Activated CD8-positive, alpha-beta T cell treated with anti-CD3 and anti-CD28 coated beads for 36 hours (primary cell): Measurements from ENCODE around the gene MEF2B. TPM values are rescaled to one million over a fixed set of nuclear protein-coding genes. Genes with fewer than 3 reads are reported as not detected.
"Not testable (repeated sequence)": the region's sequence is repeated elsewhere in the genome, so short reads cannot be mapped to it uniquely, and the experiment has no call there.

Experiments
- ATAC-seq: fragments of 200-7000 bp; cut with Tn5 transposase; one replicate; pipeline ENCODE4 v1.10.0; 2021; ENCODE audit warnings: mild to moderate bottlenecking, moderate library complexity
- CTCF ChIA-PET: fragments of 350-600 bp; sonication (Branson Sonifier 250); formaldehyde crosslinking; loops from one replicate; lab custom pipeline; 2021; ENCODE audit warnings: antibody characterized with exemption; lab: Charles Lee
- POLR2A ChIA-PET: fragments of 350-600 bp; sonication (Branson Sonifier 250); formaldehyde crosslinking; loops from one replicate; lab custom pipeline; 2021; ENCODE audit warnings: antibody characterized with exemption; lab: Charles Lee
- DNase-seq: peaks from one replicate; pipeline ENCODE4 v3.0.0-alpha.2; 2020
- H3K27ac Mint-ChIP-seq: one replicate; pipeline ENCODE4 v1.8.0; 2021; ENCODE audit warnings: mild to moderate bottlenecking, mixed read lengths
- H3K27me3 Mint-ChIP-seq: one replicate; pipeline ENCODE4 v1.8.0; 2021; ENCODE audit warnings: mixed read lengths
- H3K36me3 Mint-ChIP-seq: one replicate; pipeline ENCODE4 v1.8.0; 2021; ENCODE audit warnings: low read depth, mixed read lengths
- H3K4me1 Mint-ChIP-seq: one replicate; pipeline ENCODE4 v1.8.0; 2021; ENCODE audit warnings: low read depth, mixed read lengths
- H3K4me3 Mint-ChIP-seq: one replicate; pipeline ENCODE4 v1.8.0; 2021; ENCODE audit warnings: mild to moderate bottlenecking, moderate library complexity, mixed read lengths
- H3K9me3 Mint-ChIP-seq: one replicate; pipeline ENCODE4 v1.8.0; 2021; ENCODE audit warnings: mixed read lengths
- CTCF ChIP-seq: fragments of 200-600 bp; IDR thresholded peaks from one replicate; pipeline ENCODE4 v1.8.0; 2022; ENCODE audit warnings: antibody characterized with exemption, mild to moderate bottlenecking
- intact Hi-C: fragments of 100-400 bp; cut with micrococcal nuclease; formaldehyde crosslinking; loops from one replicate; pipeline ENCODE4 v1.10.0; 2022
- total RNA-seq, 2 experiments: library from RNA; stranded (reverse); gene quantifications; one replicate each; pipeline ENCODE4 v1.2.3, GENCODE V29; 2021

Gene MEF2B
- total RNA-seq, 2 experiments from 2014 or later: 1.4 to 2.6 TPM

GRCh38 chr19:19176950-19177349 lies 6.9 kb upstream of the MEF2B start:
- Mint-ChIP-seq H3K27me3 (no peaks in the 10 kb centered on the region), H3K27ac (no peak overlapping the region), H3K9me3 (no peaks in the 10 kb centered on the region), H3K36me3 (peaks cover 16% of the 10 kb centered on the region), H3K4me1 (no peaks in the 10 kb centered on the region), H3K4me3 (no peak overlapping the region)
- intact Hi-C loops: no loop called here
- ChIA-PET POLR2A (no interaction called here), CTCF (interaction anchor here (1.4 to 5.7 kb wide), 3 partner anchors 16 to 49 kb away, joined by 3 to 49 read pairs (median 4); no protein-coding TSS in a partner anchor)
- ATAC-seq (no peak), DNase-seq (no peak)
- TF ChIP-seq CTCF: no peak

GRCh38 chr19:19173243-19173642 lies 3.2 kb upstream of the MEF2B start:
- DNase-seq, H3K27ac Mint-ChIP-seq, H3K36me3 Mint-ChIP-seq, H3K4me3 Mint-ChIP-seq, POLR2A ChIA-PET, H3K27me3 Mint-ChIP-seq, intact Hi-C loops, ATAC-seq, H3K9me3 Mint-ChIP-seq: not testable (repeated sequence)
- H3K4me1 Mint-ChIP-seq: peaks cover 12% of the 10 kb centered on the region
- CTCF ChIA-PET: interaction anchor here (0.6 to 5.7 kb wide), 5 partner anchors 13 to 30 kb away, joined by 3 to 49 read pairs (median 18); partner anchors contain the start of genes BORCS8 and RFXANK

- no peak overlapping the region for H3K4me3 Mint-ChIP-seq
- CTCF ChIA-PET: interaction anchor here (5.7 kb wide), 1 partner anchor 25 kb away, joined by 49 read pairs; no protein-coding TSS in a partner anchor
- H3K27ac Mint-ChIP-seq: no peak overlapping the region
- no peak for TF ChIP-seq CTCF
- H3K36me3 Mint-ChIP-seq: no peaks in the 10 kb centered on the region
- H3K4me1 Mint-ChIP-seq: peaks cover 12% of the 10 kb centered on the region
- DNase-seq: no peak
- intact Hi-C loops: no loop called here
- ATAC-seq: no peak
- H3K9me3 Mint-ChIP-seq: no peaks in the 10 kb centered on the region
- POLR2A ChIA-PET: no interaction called here
- H3K27me3 Mint-ChIP-seq: peaks cover 4% of the 10 kb centered on the region
These were observed 1.9 kb upstream of the MEF2B start for GRCh38 chr19:19171821-19172532.

GRCh38 chr19:19170873-19171672 lies 1.0 kb upstream of the MEF2B start:
- ATAC-seq (no peak), DNase-seq (no peak)
- peaks cover 4% of the 10 kb centered on the region for H3K27me3 Mint-ChIP-seq
- peaks cover 12% of the 10 kb centered on the region for H3K4me1 Mint-ChIP-seq
- CTCF ChIA-PET: no interaction called here
- POLR2A ChIA-PET: no interaction called here
- no peak overlapping the region for H3K4me3 Mint-ChIP-seq
- intact Hi-C loops: no loop called here
- TF ChIP-seq CTCF: no peak
- H3K9me3 Mint-ChIP-seq: no peaks in the 10 kb centered on the region
- H3K27ac Mint-ChIP-seq: no peak overlapping the region
- H3K36me3 Mint-ChIP-seq: no peaks in the 10 kb centered on the region

GRCh38 chr19:19169236-19170052 lies 619 bp downstream of the MEF2B start:
- ChIA-PET CTCF (interaction anchor here (0.7 to 1.0 kb wide), 3 partner anchors 24 to 27 kb away, joined by 3 to 4 read pairs (median 3); no protein-coding TSS in a partner anchor), POLR2A (interaction anchor here (1.0 to 1.1 kb wide), 2 partner anchors 11 to 611 kb away, joined by 3 to 6 read pairs; partner anchors contain the start of gene KXD1)
- intact Hi-C loops: no loop called here

More at GRCh38 chr19:19169236-19170052, 619 bp downstream of the MEF2B start:
- H3K9me3 Mint-ChIP-seq: no peaks in the 10 kb centered on the region
- DNase-seq (no peak), ATAC-seq (no peak)
- peaks cover 4% of the 10 kb centered on the region for H3K27me3 Mint-ChIP-seq
- H3K36me3 Mint-ChIP-seq: no peaks in the 10 kb centered on the region
- H3K27ac Mint-ChIP-seq: no peak overlapping the region
- H3K4me3 Mint-ChIP-seq: no peak overlapping the region
- TF ChIP-seq CTCF: no peak
- peaks cover 12% of the 10 kb centered on the region for H3K4me1 Mint-ChIP-seq
